H9 (cell line): ENCODE measurements around the gene BFSP1. TPM values are rescaled to one million over a fixed set of nuclear protein-coding genes. Genes with fewer than 3 reads are reported as not detected.

Experiments used
- DNase-seq: peaks from one replicate; pipeline ENCODE4 v3.0.0-alpha.2; 2017
- H2AFZ ChIP-seq: one replicate; pipeline ENCODE4 v1.6.1; 2013; ENCODE audit warnings: mild to moderate bottlenecking, low read length, control low read depth, moderate library complexity
- H2AK5ac ChIP-seq: 2 replicates; pipeline ENCODE4 v1.6.1; 2013; ENCODE audit warnings: low read length, control low read depth, mixed read lengths; ENCODE audit not compliant: insufficient read length
- H2BK120ac ChIP-seq: one replicate; pipeline ENCODE4 v1.6.1; 2013; ENCODE audit warnings: low read depth, mild to moderate bottlenecking, low read length, control low read depth, inconsistent platforms; ENCODE audit not compliant: poor library complexity, severe bottlenecking
- H2BK12ac ChIP-seq: 2 replicates; pipeline ENCODE4 v1.6.1; 2013; ENCODE audit warnings: low read length, control low read depth, mixed read lengths, low read depth; ENCODE audit not compliant: insufficient read length
- H2BK15ac ChIP-seq: 2 replicates; pipeline ENCODE4 v1.6.1; 2013; ENCODE audit warnings: low read depth, low read length, control low read depth
- H2BK20ac ChIP-seq: one replicate; pipeline ENCODE4 v1.6.1; 2013; ENCODE audit warnings: low read depth, mild to moderate bottlenecking, low read length, control low read depth, inconsistent platforms; ENCODE audit not compliant: poor library complexity, severe bottlenecking
- H2BK5ac ChIP-seq: 2 replicates; pipeline ENCODE4 v1.6.1; 2013; ENCODE audit warnings: low read length, control low read depth, mixed read lengths; ENCODE audit not compliant: insufficient read length
- H3K14ac ChIP-seq: 2 replicates; pipeline ENCODE4 v1.6.1; 2013; ENCODE audit warnings: low read length, control low read depth; ENCODE audit not compliant: insufficient read depth
- H3K18ac ChIP-seq: 2 replicates; pipeline ENCODE4 v1.6.1; 2013; ENCODE audit warnings: low read depth, mild to moderate bottlenecking, mixed read lengths, low read length, control low read depth; ENCODE audit not compliant: insufficient read length
- H3K23ac ChIP-seq: 2 replicates; pipeline ENCODE4 v1.6.1; 2013; ENCODE audit warnings: low read length, control low read depth, mixed read lengths, low read depth; ENCODE audit not compliant: insufficient read length
- H3K23me2 ChIP-seq: 2 replicates; pipeline ENCODE4 v1.6.1; 2013; ENCODE audit warnings: low read depth, mild to moderate bottlenecking, mixed read lengths, low read length, control low read depth; ENCODE audit not compliant: insufficient read length, poor library complexity, severe bottlenecking
- H3K27ac ChIP-seq: 2 replicates; pipeline ENCODE4 v1.5.1; 2013; ENCODE audit warnings: low read length, control low read depth, mixed read lengths, low read depth; ENCODE audit not compliant: insufficient read length
- H3K27me3 ChIP-seq: 2 replicates; pipeline ENCODE4 v1.6.1; 2013; ENCODE audit warnings: low read length, control low read depth, inconsistent platforms; ENCODE audit not compliant: insufficient read depth
- H3K4ac ChIP-seq: 2 replicates; pipeline ENCODE4 v1.6.1; 2013; ENCODE audit warnings: low read depth, mild to moderate bottlenecking, control low read depth, inconsistent platforms, low read length, moderate library complexity
- H3K4me1 ChIP-seq: 2 replicates; pipeline ENCODE4 v1.6.1; 2013; ENCODE audit warnings: low read length, control low read depth, inconsistent platforms; ENCODE audit not compliant: insufficient read depth
- H3K4me2 ChIP-seq: 2 replicates; pipeline ENCODE4 v1.6.1; 2013; ENCODE audit warnings: low read length, control low read depth, mixed read lengths; ENCODE audit not compliant: insufficient read length, insufficient read depth
- H3K56ac ChIP-seq: 2 replicates; pipeline ENCODE4 v1.6.1; 2013; ENCODE audit warnings: low read depth, mild to moderate bottlenecking, mixed read lengths, low read length, control low read depth; ENCODE audit not compliant: insufficient read length
- H3K79me1 ChIP-seq: 2 replicates; pipeline ENCODE4 v1.6.1; 2013; ENCODE audit warnings: low read depth, mild to moderate bottlenecking, moderate library complexity, low read length, control low read depth, inconsistent platforms; ENCODE audit not compliant: insufficient read depth, poor library complexity, severe bottlenecking
- H3K79me2 ChIP-seq: 2 replicates; pipeline ENCODE4 v1.6.1; 2013; ENCODE audit warnings: low read length, control low read depth, inconsistent platforms; ENCODE audit not compliant: insufficient read depth
- H3K9ac ChIP-seq: 2 replicates; pipeline ENCODE4 v1.6.1; 2013; ENCODE audit warnings: low read length, control low read depth, mixed read lengths; ENCODE audit not compliant: insufficient read length; ENCODE audit errors: extremely low read depth
- H3K9me3 ChIP-seq: one replicate; pipeline ENCODE4 v1.6.1; 2013; ENCODE audit warnings: low read depth, low read length, inconsistent platforms; ENCODE audit not compliant: control insufficient read depth
- H3T11ph ChIP-seq: one replicate; pipeline ENCODE4 v1.6.1; 2013; ENCODE audit warnings: mild to moderate bottlenecking, low read length, control low read depth, inconsistent platforms
- H4K20me1 ChIP-seq: one replicate; pipeline ENCODE4 v1.6.1; 2013; ENCODE audit not compliant: control insufficient read depth, insufficient read length, insufficient read depth
- H4K5ac ChIP-seq: 2 replicates; pipeline ENCODE4 v1.6.1; 2013; ENCODE audit warnings: low read depth, mild to moderate bottlenecking, mixed read lengths, low read length, control low read depth; ENCODE audit not compliant: insufficient read length
- H4K8ac ChIP-seq: replicated peaks from 2 replicates; pipeline ENCODE4 v1.6.1; 2013; ENCODE audit warnings: low read length, control low read depth, mixed read lengths, low read depth; ENCODE audit not compliant: insufficient read length
- H4K91ac ChIP-seq: 2 replicates; pipeline ENCODE4 v1.6.1; 2013; ENCODE audit warnings: low read depth, mild to moderate bottlenecking, moderate library complexity, mixed read lengths, low read length, control low read depth; ENCODE audit not compliant: insufficient read length
- H3K27ac Mint-ChIP-seq, 3 experiments: 2 replicates in 2 of 3; 3 replicates in 1 of 3; pipeline ENCODE4 v1.8.0; 2020 to 2021; ENCODE audit warnings: mixed read lengths in 3 of 3, mild to moderate bottlenecking in 1 of 3, moderate library complexity in 1 of 3
- H3K27me3 Mint-ChIP-seq: 2 replicates; pipeline ENCODE4 v1.8.0; 2021; ENCODE audit warnings: low read depth, mild to moderate bottlenecking, moderate library complexity, mixed read lengths
- H3K36me3 Mint-ChIP-seq, 3 experiments: 2 replicates in 2 of 3; 3 replicates in 1 of 3; pipeline ENCODE4 v1.8.0; 2020 to 2021; ENCODE audit warnings: low read depth in 3 of 3, mixed read lengths in 3 of 3; ENCODE audit not compliant: insufficient read depth in 1 of 3
- H3K4me1 Mint-ChIP-seq, 2 experiments: 2 replicates each; pipeline ENCODE4 v1.8.0; 2020; ENCODE audit warnings: mixed read lengths in 2 of 2
- H3K4me3 Mint-ChIP-seq, 2 experiments: 2 replicates in 1 of 2; 3 replicates in 1 of 2; pipeline ENCODE4 v1.8.0; 2020 to 2021; ENCODE audit warnings: mild to moderate bottlenecking in 2 of 2, mixed read lengths in 2 of 2, moderate library complexity in 1 of 2
- H3K9me3 Mint-ChIP-seq, 2 experiments: 2 replicates in 1 of 2; 3 replicates in 1 of 2; pipeline ENCODE4 v1.8.0; 2020; ENCODE audit warnings: mild to moderate bottlenecking in 2 of 2, mixed read lengths in 2 of 2, moderate library complexity in 1 of 2
- WGBS: extraction: QIAGEN DNeasy Blood & Tissue Kit; methylation state at CpG from one replicate; pipeline ENCODE4 v1.1.7; 2013; ENCODE audit warnings: missing lambda C conversion rate, low lambda C conversion rate, mixed read lengths; ENCODE audit not compliant: insufficient read length; ENCODE audit errors: extremely low coverage; 5-methylcytosine and 5-hydroxymethylcytosine counted together
- total RNA-seq: library from RNA; stranded (reverse); gene quantifications from 2 replicates; pipeline ENCODE4 v1.2.1, GENCODE V29; 2021
- TF ChIP-seq, protein P1 (sequence below): fragments of 200-600 bp; sonication (generic); conservative IDR thresholded peaks from 3 replicates; pipeline ENCODE4 v1.8.0; 2021; ENCODE audit warnings: antibody characterized with exemption, mild to moderate bottlenecking

BFSP1 gene
- total RNA-seq, 1 experiment from 2014 or later: 9.4 TPM

DNA sequence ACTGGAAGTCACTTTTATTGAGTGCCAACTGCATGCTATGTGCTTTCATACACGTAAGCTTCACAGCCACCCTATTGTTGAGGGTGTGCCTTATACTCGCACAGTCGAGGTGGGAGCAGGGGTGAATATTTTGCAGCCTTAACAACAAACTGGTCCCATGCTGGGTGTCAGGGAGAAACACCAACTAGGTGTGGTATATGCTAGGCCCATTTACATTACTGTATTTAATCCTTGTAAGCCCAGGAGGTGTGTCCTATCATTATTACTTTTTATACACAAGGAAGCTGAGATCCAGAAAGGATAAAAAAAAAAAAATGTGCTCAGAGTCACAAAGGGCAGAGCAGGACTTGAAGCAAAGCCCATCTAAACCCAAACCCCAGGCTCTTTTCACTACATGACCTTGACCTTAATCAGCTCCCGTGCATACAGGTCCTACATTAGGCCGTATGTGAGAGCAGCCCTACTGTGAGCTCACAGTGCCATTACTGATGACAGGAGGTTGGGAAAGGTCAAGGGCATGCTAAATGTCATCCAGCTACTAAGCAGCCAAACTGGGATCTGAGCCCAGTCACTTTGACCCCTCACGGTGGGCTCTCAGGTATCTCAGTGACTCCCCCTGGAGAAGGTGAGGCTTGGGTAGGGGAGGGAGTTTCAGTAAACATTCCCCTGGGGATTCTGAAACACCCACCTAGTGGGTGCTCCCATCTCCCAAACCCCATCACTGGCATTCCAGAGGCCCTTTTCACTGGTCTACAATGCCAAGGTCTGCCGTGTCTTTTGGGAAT, 61.7 kb downstream of the BFSP1 start:
- H3K4me1 Mint-ChIP-seq: peaks cover 5 to 9% of the 10 kb centered on the region in 2 experiments
- H2BK15ac ChIP-seq: no peak overlapping the region
- no peaks in the 10 kb centered on the region for H3K27me3 ChIP-seq
- H2BK12ac ChIP-seq: no peak overlapping the region
- H4K20me1 ChIP-seq: no peaks in the 10 kb centered on the region
- H3K27me3 Mint-ChIP-seq: no peaks in the 10 kb centered on the region; the same call in 1 of the 2 replicates
- H2AFZ ChIP-seq: no peak overlapping the region
- H3K9me3 Mint-ChIP-seq: no peaks in the 10 kb centered on the region
- H3K14ac ChIP-seq: no peak overlapping the region
- no peak overlapping the region for H3K18ac ChIP-seq
- no peak overlapping the region for H3K27ac Mint-ChIP-seq
- no peak overlapping the region for H3K23ac ChIP-seq
- no peaks in the 10 kb centered on the region for H3K9me3 ChIP-seq
- H3K36me3 Mint-ChIP-seq: no peaks in the 10 kb centered on the region
- DNase-seq: no peak
- no CpG with 5 or more reads among the region's 7 CpGs for WGBS
- no peak overlapping the region for H4K8ac ChIP-seq
- H3K4me2 ChIP-seq: no peak overlapping the region
- H2AK5ac ChIP-seq: no peak overlapping the region
- no peak overlapping the region for H3K56ac ChIP-seq
- no peaks in the 10 kb centered on the region for H3K23me2 ChIP-seq
- H4K5ac ChIP-seq: no peak overlapping the region
- no peak overlapping the region for H3T11ph ChIP-seq
- TF ChIP-seq, protein P1, sequence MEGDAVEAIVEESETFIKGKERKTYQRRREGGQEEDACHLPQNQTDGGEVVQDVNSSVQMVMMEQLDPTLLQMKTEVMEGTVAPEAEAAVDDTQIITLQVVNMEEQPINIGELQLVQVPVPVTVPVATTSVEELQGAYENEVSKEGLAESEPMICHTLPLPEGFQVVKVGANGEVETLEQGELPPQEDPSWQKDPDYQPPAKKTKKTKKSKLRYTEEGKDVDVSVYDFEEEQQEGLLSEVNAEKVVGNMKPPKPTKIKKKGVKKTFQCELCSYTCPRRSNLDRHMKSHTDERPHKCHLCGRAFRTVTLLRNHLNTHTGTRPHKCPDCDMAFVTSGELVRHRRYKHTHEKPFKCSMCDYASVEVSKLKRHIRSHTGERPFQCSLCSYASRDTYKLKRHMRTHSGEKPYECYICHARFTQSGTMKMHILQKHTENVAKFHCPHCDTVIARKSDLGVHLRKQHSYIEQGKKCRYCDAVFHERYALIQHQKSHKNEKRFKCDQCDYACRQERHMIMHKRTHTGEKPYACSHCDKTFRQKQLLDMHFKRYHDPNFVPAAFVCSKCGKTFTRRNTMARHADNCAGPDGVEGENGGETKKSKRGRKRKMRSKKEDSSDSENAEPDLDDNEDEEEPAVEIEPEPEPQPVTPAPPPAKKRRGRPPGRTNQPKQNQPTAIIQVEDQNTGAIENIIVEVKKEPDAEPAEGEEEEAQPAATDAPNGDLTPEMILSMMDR: no peak
- no peaks in the 10 kb centered on the region for H3K79me2 ChIP-seq
- no peak overlapping the region for H2BK5ac ChIP-seq
- no peak overlapping the region for H3K27ac ChIP-seq
- no peak overlapping the region for H2BK20ac ChIP-seq
- H4K91ac ChIP-seq: no peak overlapping the region
- H3K79me1 ChIP-seq: no peaks in the 10 kb centered on the region
- no peak overlapping the region for H3K9ac ChIP-seq
- H3K4ac ChIP-seq: no peak overlapping the region
- no peak overlapping the region for H3K4me3 Mint-ChIP-seq
- no peaks in the 10 kb centered on the region for H3K4me1 ChIP-seq
- no peak overlapping the region for H2BK120ac ChIP-seq
